IMR-90 (cell line): ENCODE results near the gene NAIF1. TPM values are rescaled to one million over a fixed set of nuclear protein-coding genes. Genes with fewer than 3 reads are reported as not detected.
"Not testable (repeated sequence)": the region's sequence is repeated elsewhere in the genome, so short reads cannot be mapped to it uniquely, and the experiment has no call there.

Source experiments
- ATAC-seq: fragments of 200-7000 bp; cut with Tn5 transposase; 2 replicates; pipeline ENCODE4 v1.9.1; 2020; ENCODE audit warnings: low read depth, mild to moderate bottlenecking, moderate library complexity
- BruUV-seq: library from RNA; stranded (reverse); fragments of 400-500 nt; replicated peaks from 2 replicates; lab custom pipeline; 2021; lab: Mats Ljungman, UMichigan
- CTCF ChIA-PET: fragments of 300-600 bp; formaldehyde crosslinking; extraction: SDS; loops from one replicate; lab custom pipeline; 2021; ENCODE audit warnings: antibody characterized with exemption; lab: Yijun Ruan, JAX
- POLR2A ChIA-PET: fragments of 300-600 bp; sonication (Branson Sonifier 250); formaldehyde crosslinking; loops from one replicate; lab custom pipeline; 2022; ENCODE audit warnings: antibody characterized with exemption; ENCODE audit not compliant: unreplicated experiment; lab: Charles Lee
- DNase-seq: peaks from one replicate; pipeline ENCODE4 v3.0.0; 2013
- H2AFZ ChIP-seq: replicated peaks from 2 replicates; pipeline ENCODE3; 2013; ENCODE audit warnings: low read length, mild to moderate bottlenecking; ENCODE audit not compliant: poor library complexity
- H2AK5ac ChIP-seq: 2 replicates; pipeline ENCODE4 v1.6.1; 2013; ENCODE audit warnings: low read depth, low read length, inconsistent platforms
- H2AK9ac ChIP-seq: replicated peaks from 2 replicates; pipeline ENCODE3; 2013; ENCODE audit warnings: mild to moderate bottlenecking, low read depth, low read length, moderate library complexity; ENCODE audit not compliant: poor library complexity
- H2BK120ac ChIP-seq: 2 replicates; pipeline ENCODE4 v1.6.1; 2013; ENCODE audit warnings: low read depth, low read length, inconsistent platforms
- H2BK15ac ChIP-seq: 3 replicates; pipeline ENCODE4 v1.6.1; 2013; ENCODE audit warnings: low read depth, low read length, inconsistent platforms
- H2BK20ac ChIP-seq: 2 replicates; pipeline ENCODE4 v1.6.1; 2013; ENCODE audit warnings: low read depth, mild to moderate bottlenecking, inconsistent platforms, low read length, moderate library complexity
- H2BK5ac ChIP-seq: 2 replicates; pipeline ENCODE4 v1.6.1; 2013; ENCODE audit warnings: mild to moderate bottlenecking, low read depth, low read length, inconsistent platforms; ENCODE audit not compliant: poor library complexity, severe bottlenecking
- H3K14ac ChIP-seq: replicated peaks from 2 replicates; pipeline ENCODE4 v1.6.1; 2013; ENCODE audit warnings: low read depth, low read length, inconsistent platforms
- H3K18ac ChIP-seq: 2 replicates; pipeline ENCODE4 v1.6.1; 2013; ENCODE audit warnings: low read depth, low read length, control low read depth
- H3K23ac ChIP-seq: 2 replicates; pipeline ENCODE4 v1.6.1; 2013; ENCODE audit warnings: low read depth, low read length, inconsistent platforms
- H3K27ac ChIP-seq: 2 replicates; pipeline ENCODE4 v1.5.1; 2013; ENCODE audit warnings: mild to moderate bottlenecking, control low read depth, low read length; ENCODE audit not compliant: insufficient read depth
- H3K27me3 ChIP-seq: 2 replicates; pipeline ENCODE4 v1.6.1; 2013; ENCODE audit warnings: low read length; ENCODE audit not compliant: control insufficient read depth, insufficient read depth
- H3K36me3 ChIP-seq: 2 replicates; pipeline ENCODE4 v1.6.1; 2013; ENCODE audit warnings: low read length, mixed read lengths; ENCODE audit not compliant: control insufficient read depth, insufficient read depth
- H3K4ac ChIP-seq: 2 replicates; pipeline ENCODE4 v1.6.1; 2013; ENCODE audit warnings: low read depth, low read length, inconsistent platforms
- H3K4me1 ChIP-seq: 2 replicates; pipeline ENCODE4 v1.6.1; 2013; ENCODE audit warnings: low read length, mixed read lengths; ENCODE audit not compliant: control insufficient read depth, insufficient read depth
- H3K4me2 ChIP-seq: 2 replicates; pipeline ENCODE4 v1.6.1; 2013; ENCODE audit warnings: low read depth, mild to moderate bottlenecking, control low read depth, low read length, moderate library complexity
- H3K4me3 ChIP-seq: 2 replicates; pipeline ENCODE4 v1.5.1; 2013; ENCODE audit warnings: low read depth, mild to moderate bottlenecking, control low read depth, low read length, moderate library complexity; ENCODE audit not compliant: insufficient read depth
- H3K56ac ChIP-seq: 2 replicates; pipeline ENCODE4 v1.6.1; 2013; ENCODE audit warnings: low read length, inconsistent platforms; ENCODE audit not compliant: insufficient read depth; ENCODE audit errors: extremely low read depth
- H3K79me1 ChIP-seq, 2 experiments: 2 replicates each; pipeline ENCODE4 v1.6.1; 2013; ENCODE audit warnings: low read length in 2 of 2, inconsistent platforms in 1 of 2, low read depth in 1 of 2
- H3K9ac ChIP-seq: 2 replicates; pipeline ENCODE4 v1.6.1; 2013; ENCODE audit warnings: low read depth, low read length, control low read depth
- H3K9me1 ChIP-seq: 2 replicates; pipeline ENCODE4 v1.6.1; 2013; ENCODE audit warnings: low read length, inconsistent platforms; ENCODE audit not compliant: insufficient read depth
- H3K9me3 ChIP-seq: 2 replicates; pipeline ENCODE4 v1.6.1; 2013; ENCODE audit warnings: low read length; ENCODE audit not compliant: control insufficient read depth, insufficient read depth
- H4K20me1 ChIP-seq: 2 replicates; pipeline ENCODE4 v1.6.1; 2013; ENCODE audit warnings: low read length, inconsistent platforms; ENCODE audit not compliant: insufficient read depth
- H4K5ac ChIP-seq: 2 replicates; pipeline ENCODE4 v1.6.1; 2013; ENCODE audit warnings: mild to moderate bottlenecking, low read depth, low read length, control low read depth
- H4K8ac ChIP-seq, 2 experiments: 2 replicates each; pipeline ENCODE4 v1.6.1; 2013; ENCODE audit warnings: low read depth in 2 of 2, low read length in 2 of 2, control low read depth in 1 of 2, inconsistent platforms in 1 of 2
- H4K91ac ChIP-seq: 2 replicates; pipeline ENCODE4 v1.6.1; 2013; ENCODE audit warnings: low read depth, low read length, inconsistent platforms; ENCODE audit not compliant: insufficient read depth
- WGBS, 2 experiments: methylation state at CpG; one replicate each; pipeline versions ENCODE4 v1.1.5 to v1.1.7; 2013; ENCODE audit warnings: missing lambda C conversion rate in 2 of 2; ENCODE audit not compliant: insufficient read length in 1 of 2; ENCODE audit errors: extremely low coverage in 2 of 2; 5-methylcytosine and 5-hydroxymethylcytosine counted together
- dilution Hi-C: fragments of 300-500 bp; cut with HindIII; formaldehyde crosslinking; loops from one replicate; pipeline ENCODE4 v1.14.3; 2018; ENCODE audit warnings: low sequenced_read_pairs; ENCODE audit not compliant: unreplicated experiment
- in situ Hi-C: fragments of 300-500 bp; cut with MboI; formaldehyde crosslinking; loops from 3 replicates; pipeline ENCODE4 v1.14.3; 2019; ENCODE audit warnings: low sequenced_read_pairs, inconsistent platforms, mixed read lengths
- intact Hi-C: fragments of 100-400 bp; cut with micrococcal nuclease; formaldehyde crosslinking; loops from 2 replicates; pipeline ENCODE4 v1.10.0; 2022
- polyA plus RNA-seq, 3 experiments: library from polyadenylated mRNA; depleted of rRNA; stranded (reverse); fragments of >200 nt; gene quantifications; 2 replicates each; pipeline ENCODE4 v1.2.3, GENCODE V29; 2012; ENCODE audit warnings: low replicate concordance in 1 of 3
- total RNA-seq: library from RNA; depleted of rRNA; stranded (reverse); fragments of >200 nt; gene quantifications from 2 replicates; pipeline ENCODE4 v1.2.3, GENCODE V29; 2012

Gene NAIF1
- total and polyA plus RNA-seq, 2 of the 4 experiments (the other 2 are of a cell fraction) = 9.7 to 10.1 TPM

- POLR2A ChIA-PET, H4K20me1 ChIP-seq, H3K27me3 ChIP-seq, H2AK9ac ChIP-seq, H2BK20ac ChIP-seq, H2BK15ac ChIP-seq, H4K91ac ChIP-seq, H3K4me2 ChIP-seq, BruUV-seq, dilution Hi-C loops, H3K4me3 ChIP-seq, intact Hi-C loops, H3K9ac ChIP-seq, H3K56ac ChIP-seq, in situ Hi-C loops, CTCF ChIA-PET, H3K18ac ChIP-seq, H4K5ac ChIP-seq, DNase-seq, H2AFZ ChIP-seq, H3K14ac ChIP-seq, H3K36me3 ChIP-seq, H3K9me1 ChIP-seq, H3K9me3 ChIP-seq, ATAC-seq: not testable (repeated sequence)
- Histone ChIP-seq H3K4me1 (peaks cover 19% of the 10 kb centered on the region), H2BK120ac (peak overlapping the region; percentile 58; the same call in 1 of the 2 replicates), H3K23ac (0 out of 2 replicates have a peak overlapping the region, but pooled peaks have one; percentile 50), H3K4ac (peak overlapping the region; percentile 76; the same call in 1 of the 2 replicates), H3K27ac (peak overlapping the region; percentile 77), H4K8ac (peak overlapping the region in 1 of 2 experiments; percentile 49; a peak in 3 of 4 replicates), H2AK5ac (peak overlapping the region; percentile 36; the same call in 1 of the 2 replicates), H3K79me1 (peaks cover 15 to 52% of the 10 kb centered on the region in 2 experiments), H2BK5ac (peak overlapping the region; percentile 89)
- WGBS, 2 experiments = no CpG with 5 or more reads among the region's 12 CpGs
Observed at GRCh38 chr9:128071475-128071874, 4.4 kb upstream of the NAIF1 start.
